ENCODE results near the gene IL4R.
A peak's percentile ranks its signal among the peaks of the same experiment; 100 is the strongest.

Gene IL4R

DNA sequence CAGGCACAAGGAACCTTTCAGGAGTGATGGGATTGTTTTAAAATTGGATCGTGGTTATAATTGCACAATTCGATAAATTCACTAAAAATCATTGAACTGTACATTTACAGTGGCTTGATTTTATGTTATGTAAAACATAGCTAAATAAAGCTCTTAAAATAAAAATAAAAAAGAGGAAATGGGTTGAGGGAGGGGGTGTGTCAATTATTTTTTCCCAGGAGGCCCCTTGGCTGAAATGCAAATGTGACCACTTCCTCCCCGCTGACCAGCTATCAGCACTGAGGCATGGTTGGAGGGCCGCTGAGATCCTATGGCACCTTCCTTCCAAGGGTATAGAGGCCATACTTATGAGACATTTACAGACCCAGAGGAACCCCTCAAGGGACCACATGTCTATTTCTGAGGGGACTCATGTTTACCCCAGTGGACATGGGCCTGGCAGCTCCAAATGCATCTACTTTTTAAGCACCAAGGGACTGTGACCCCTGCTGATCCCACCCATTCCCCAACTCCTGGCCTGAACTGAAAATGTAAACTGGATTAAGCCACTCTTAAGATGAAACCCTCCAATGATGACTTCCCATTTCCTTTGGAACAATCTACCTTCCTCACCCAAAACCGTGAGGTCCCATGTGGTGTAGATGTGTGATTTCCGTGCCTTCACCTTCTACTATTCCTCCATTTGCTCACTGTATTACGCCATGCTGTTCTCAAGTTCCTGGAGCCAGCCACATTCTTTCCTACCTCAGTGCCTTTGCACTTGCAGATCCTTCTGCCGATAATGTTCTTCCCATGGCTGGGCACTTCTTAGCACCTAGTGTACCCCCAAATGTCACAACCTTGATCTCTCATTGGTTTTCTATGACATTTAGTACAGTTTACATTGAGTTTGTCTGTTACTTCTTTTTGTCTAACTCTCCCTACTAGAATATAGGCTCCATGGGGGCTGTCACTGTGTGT lies 85.4 kb downstream of the IL4R start:
- TF ChIP-seq, protein P1, sequence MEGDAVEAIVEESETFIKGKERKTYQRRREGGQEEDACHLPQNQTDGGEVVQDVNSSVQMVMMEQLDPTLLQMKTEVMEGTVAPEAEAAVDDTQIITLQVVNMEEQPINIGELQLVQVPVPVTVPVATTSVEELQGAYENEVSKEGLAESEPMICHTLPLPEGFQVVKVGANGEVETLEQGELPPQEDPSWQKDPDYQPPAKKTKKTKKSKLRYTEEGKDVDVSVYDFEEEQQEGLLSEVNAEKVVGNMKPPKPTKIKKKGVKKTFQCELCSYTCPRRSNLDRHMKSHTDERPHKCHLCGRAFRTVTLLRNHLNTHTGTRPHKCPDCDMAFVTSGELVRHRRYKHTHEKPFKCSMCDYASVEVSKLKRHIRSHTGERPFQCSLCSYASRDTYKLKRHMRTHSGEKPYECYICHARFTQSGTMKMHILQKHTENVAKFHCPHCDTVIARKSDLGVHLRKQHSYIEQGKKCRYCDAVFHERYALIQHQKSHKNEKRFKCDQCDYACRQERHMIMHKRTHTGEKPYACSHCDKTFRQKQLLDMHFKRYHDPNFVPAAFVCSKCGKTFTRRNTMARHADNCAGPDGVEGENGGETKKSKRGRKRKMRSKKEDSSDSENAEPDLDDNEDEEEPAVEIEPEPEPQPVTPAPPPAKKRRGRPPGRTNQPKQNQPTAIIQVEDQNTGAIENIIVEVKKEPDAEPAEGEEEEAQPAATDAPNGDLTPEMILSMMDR (IDR thresholded peaks at IDR 0.05; ENCODE audit: unreplicated experiment in 3 of 3), result no peak
- Mint-ChIP-seq H3K27me3 (ENCODE audit: low read depth) (peaks cover 3% of the 10 kb centered on the region), H3K4me3 (no peak overlapping the region), H3K4me1 (peaks cover 30% of the 10 kb centered on the region), H3K9me3 (peaks cover 16% of the 10 kb centered on the region), H3K36me3 (ENCODE audit: low read depth) (no peaks in the 10 kb centered on the region), H3K27ac (no peak overlapping the region)

DNA sequence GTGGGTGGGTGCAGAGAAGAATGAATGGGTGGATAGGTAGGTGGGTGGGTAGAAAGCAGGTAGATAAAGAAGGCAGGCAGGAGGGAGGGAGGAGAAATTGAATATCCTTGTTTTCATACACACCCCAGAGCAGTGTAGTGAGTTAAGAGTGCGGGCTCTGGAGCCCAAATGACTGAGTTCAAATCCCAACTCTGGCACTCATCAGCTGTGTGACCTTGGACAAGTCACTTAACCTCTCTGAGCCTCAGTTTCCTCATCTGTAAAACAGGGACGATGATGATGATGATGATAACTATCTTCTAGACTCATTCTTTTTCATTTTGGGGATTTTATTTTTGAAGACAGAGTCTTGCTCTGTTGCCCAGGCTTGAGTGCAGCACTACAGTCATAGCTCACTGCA lies 86.2 kb downstream of the IL4R start:
- Mint-ChIP-seq H3K9me3 (peaks cover 9% of the 10 kb centered on the region), H3K27me3 (ENCODE audit: low read depth) (peaks cover 3% of the 10 kb centered on the region), H3K4me1 (peaks cover 34% of the 10 kb centered on the region), H3K36me3 (ENCODE audit: low read depth) (no peaks in the 10 kb centered on the region), H3K27ac (no peak overlapping the region), H3K4me3 (no peak overlapping the region)
- TF ChIP-seq, protein P1 (IDR thresholded peaks at IDR 0.05; ENCODE audit: unreplicated experiment in 3 of 3), result no peak

DNA sequence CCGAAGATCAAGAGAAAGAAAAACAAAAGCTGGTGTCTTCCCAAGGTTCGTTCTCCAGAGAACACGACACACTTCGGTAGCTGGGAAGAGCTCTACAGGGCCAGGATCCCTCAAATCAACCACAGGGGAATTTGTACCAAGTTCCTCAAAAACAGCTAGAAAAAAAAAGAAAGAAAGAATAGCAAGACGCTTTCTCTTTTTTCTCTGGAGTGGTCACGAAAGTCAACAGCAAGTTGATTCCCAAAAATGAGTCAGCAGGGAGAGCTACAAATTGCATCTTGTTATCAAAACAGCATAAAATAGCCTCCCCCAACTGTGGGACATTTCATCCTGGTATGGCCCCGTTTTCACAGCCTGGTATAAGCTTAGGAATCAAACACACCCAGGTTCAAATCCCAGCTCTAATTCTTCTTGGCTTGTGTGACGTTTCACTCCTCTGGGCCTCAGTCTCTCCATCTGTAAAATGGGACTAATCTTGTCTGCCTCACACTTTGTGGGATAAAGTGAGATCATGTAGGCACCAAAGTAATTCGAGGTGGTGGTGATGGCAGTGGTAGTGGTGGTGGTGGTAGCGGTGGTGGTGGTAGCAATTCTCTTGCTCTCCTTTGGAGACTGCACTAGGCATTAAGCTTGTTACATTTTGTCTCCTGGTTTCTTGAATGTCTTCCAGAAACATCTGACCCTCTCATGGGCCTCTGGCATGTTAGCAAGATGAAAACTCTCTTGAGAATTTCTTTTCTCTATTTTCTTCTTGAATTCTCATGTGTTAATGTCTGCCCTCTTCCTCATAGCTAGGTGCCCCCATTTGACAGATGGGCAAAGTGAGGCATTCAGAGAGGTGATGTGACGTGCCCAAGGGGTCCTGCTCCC lies 87.2 kb downstream of the IL4R start:
- Mint-ChIP-seq H3K27ac (peak overlapping the region in 2 of 3 experiments; percentile 61 to 74), H3K36me3 (ENCODE audit: low read depth) (no peaks in the 10 kb centered on the region), H3K27me3 (ENCODE audit: low read depth) (peaks cover 2% of the 10 kb centered on the region), H3K4me3 (peak overlapping the region in 1 of 3 experiments; percentile 46), H3K9me3 (peaks cover 1% of the 10 kb centered on the region), H3K4me1 (peaks cover 35% of the 10 kb centered on the region)
- TF ChIP-seq, protein P1 (IDR thresholded peaks at IDR 0.05; ENCODE audit: unreplicated experiment in 3 of 3), result no peak

DNA sequence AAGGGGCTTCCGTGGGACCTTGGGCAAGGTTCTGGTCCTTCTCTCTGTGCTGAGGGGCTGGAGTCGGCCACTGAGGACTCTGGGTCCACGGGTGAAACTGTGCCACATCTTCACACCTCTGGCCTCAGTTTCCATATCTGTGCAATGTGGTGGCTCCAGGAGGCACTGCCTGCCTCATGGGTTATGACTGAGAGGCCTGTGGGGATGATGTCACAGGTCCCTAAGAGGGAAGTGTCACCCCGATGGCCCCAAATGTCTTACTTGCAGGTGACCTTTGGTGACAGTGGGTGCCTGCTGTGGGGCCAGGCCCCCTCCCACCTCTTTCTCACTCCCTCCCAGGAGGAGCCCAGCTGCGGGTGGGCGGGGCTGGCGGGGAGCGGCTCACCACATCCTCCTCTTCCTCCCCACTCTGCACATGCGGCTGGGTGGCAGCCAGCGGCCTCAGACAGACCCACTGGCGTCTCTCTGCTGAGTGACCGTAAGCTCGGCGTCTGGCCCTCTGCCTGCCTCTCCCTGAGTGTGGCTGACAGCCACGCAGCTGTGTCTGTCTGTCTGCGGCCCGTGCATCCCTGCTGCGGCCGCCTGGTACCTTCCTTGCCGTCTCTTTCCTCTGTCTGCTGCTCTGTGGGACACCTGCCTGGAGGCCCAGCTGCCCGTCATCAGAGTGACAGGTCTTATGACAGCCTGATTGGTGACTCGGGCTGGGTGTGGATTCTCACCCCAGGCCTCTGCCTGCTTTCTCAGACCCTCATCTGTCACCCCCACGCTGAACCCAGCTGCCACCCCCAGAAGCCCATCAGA lies 88.2 kb downstream of the IL4R start, which contains the start of gene IL21R:
IL21R (plus strand) TSS at position 407 of the 801 bp plus-strand sequence. CDS start 27,898 bp downstream, outside the sequence.
- Mint-ChIP-seq H3K36me3 (ENCODE audit: low read depth) (no peaks in the 10 kb centered on the region), H3K27ac (peak within 1 kb of the TSS; percentile 61 to 85 (median 72)), H3K9me3 (no peaks in the 10 kb centered on the region), H3K4me1 (peaks cover 42% of the 10 kb centered on the region), H3K4me3 (peak within 1 kb of the TSS in 2 of 3 experiments; percentile 16 to 54), H3K27me3 (ENCODE audit: low read depth) (peaks cover 6% of the 10 kb centered on the region)
- TF ChIP-seq, protein P1 (IDR thresholded peaks at IDR 0.05; ENCODE audit: unreplicated experiment in 3 of 3), result no peak

DNA sequence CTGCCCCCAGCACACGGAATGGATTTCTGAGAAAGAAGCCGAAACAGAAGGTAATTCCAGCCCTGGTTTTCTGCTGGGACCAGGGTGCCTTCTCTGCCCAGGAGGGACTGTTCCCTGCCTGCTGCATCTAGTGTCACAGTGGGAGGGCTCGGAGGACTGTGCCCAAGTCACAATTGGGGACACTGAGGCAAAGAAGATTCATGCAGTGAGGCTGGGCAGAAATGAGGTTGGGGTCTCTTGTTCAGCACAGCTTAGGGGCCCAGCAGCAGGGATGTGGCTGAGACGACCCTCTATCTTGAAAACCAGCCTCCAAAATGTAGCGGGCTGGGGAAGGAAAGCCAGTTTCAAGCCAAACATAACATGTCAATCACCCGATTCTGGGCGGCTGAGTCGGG lies 88.8 kb downstream of the IL4R start:
- Mint-ChIP-seq H3K4me1 (peaks cover 42% of the 10 kb centered on the region), H3K27me3 (ENCODE audit: low read depth) (peaks cover 6% of the 10 kb centered on the region), H3K9me3 (no peaks in the 10 kb centered on the region), H3K27ac (peak overlapping the region; percentile 60 to 85 (median 72)), H3K36me3 (ENCODE audit: low read depth) (no peaks in the 10 kb centered on the region), H3K4me3 (peak overlapping the region in 2 of 3 experiments; percentile 16 to 54)
- TF ChIP-seq, protein P1 (IDR thresholded peaks at IDR 0.05; ENCODE audit: unreplicated experiment in 3 of 3), result no peak

Measured in nephron (organoid).